Measurements from ENCODE around the gene PHF23. TPM values are rescaled to one million over a fixed set of nuclear protein-coding genes. Genes with fewer than 3 reads are reported as not detected.
A peak's percentile ranks its signal among the peaks of the same experiment; 100 is the strongest.

The PHF23 gene
- total RNA-seq, 3 donors from 2014 or later: 22.1 to 40.4 (median 37.7) TPM

- TF ChIP-seq POLR2A (IDR thresholded peaks at IDR 0.05) (peak; percentile 76), CTCF (IDR thresholded peaks at IDR 0.05) (peak; percentile 16 to 28 (median 18)), POLR2AphosphoS5 (IDR thresholded peaks at IDR 0.05) (peak; percentile 78 to 93 (median 89))
- Histone ChIP-seq H3K27ac (peak within 1 kb of the TSS; percentile 93 to 96), H3K4me3 (peak within 1 kb of the TSS; percentile 38 to 80 (median 69)), H3K36me3 (no peaks in the 10 kb centered on the region), H3K27me3 (peaks cover 5 to 12% of the 10 kb centered on the region in 2 donors), H3K4me1 (peaks cover 0 to 6% of the 10 kb centered on the region in 2 donors), H3K9me3 (no peaks in the 10 kb centered on the region)
- intact Hi-C loops (cut with DNase I; ENCODE audit: low total_unique reads): loop anchor here (2.0 kb wide), 1 partner anchor 44 kb away; the partner anchor contains the start of gene EIF5A
- peak; percentile 93 to 95 for DNase-seq (ENCODE audit: low spot score in 2 of 2)
These were observed 23.1 kb upstream of the PHF23 start, which contains the start of gene CLDN7 for GRCh38 chr17:7262192-7262934. CLDN7 (minus strand) TSS chr17:7262478; CDS start chr17:7262043, 435 bp downstream.

DNA sequence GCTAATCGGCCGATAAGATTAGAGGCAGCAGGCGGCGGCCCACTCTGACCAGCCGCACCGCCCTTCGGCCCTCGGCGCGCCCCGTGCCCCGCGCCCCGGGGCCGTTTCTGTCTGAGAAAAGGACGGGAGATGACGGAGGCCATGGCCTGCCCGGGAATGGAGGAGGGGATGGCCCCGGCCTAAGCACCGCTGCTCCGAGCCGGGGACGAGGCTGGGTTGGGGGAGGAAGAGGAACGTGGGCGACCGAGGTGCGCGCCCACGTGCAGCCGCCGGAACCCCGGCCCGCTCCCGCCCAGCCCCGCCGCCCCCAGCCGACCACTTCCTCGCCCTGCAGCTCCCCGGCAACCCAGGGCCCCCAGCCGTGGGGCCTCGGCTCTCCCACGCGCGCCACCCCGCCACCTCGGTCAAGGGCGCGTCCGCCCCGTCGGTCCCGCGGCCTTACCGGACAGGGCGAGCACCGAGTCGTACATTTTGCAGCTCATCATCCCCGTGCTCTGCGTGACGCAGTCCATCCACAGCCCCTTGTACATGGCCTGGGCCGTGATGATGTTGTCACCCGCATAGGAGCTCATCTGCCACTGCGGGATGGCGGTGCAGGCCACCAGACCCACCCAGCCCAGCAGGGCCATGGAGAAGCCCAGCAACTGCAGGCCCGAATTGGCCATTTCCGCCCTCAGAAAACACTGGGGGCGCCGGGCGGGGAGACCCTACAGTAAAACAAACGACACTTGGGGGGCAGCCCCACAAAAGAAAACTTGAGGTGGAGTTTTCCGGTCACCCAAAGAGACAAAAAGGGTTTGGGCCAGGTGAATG lies 22.3 kb upstream of the PHF23 start:
- no peak for DNase-seq (ENCODE audit: low spot score in 2 of 2)
- intact Hi-C loops (cut with DNase I; ENCODE audit: low total_unique reads): loop anchor here (2.0 kb wide), 1 partner anchor 45 kb away; the partner anchor contains the start of gene EIF5A
- peak overlapping the region; percentile 93 to 96 for H3K27ac ChIP-seq
- peaks cover 0 to 6% of the 10 kb centered on the region in 2 donors for H3K4me1 ChIP-seq
- H3K27me3 ChIP-seq: peaks cover 5 to 12% of the 10 kb centered on the region in 2 donors
- H3K9me3 ChIP-seq: no peaks in the 10 kb centered on the region
- no peaks in the 10 kb centered on the region for H3K36me3 ChIP-seq
- TF ChIP-seq CTCF (IDR thresholded peaks at IDR 0.05): no peak
- TF ChIP-seq POLR2AphosphoS5 (IDR thresholded peaks at IDR 0.05): peak in 1 of 3 donors; percentile 19
- TF ChIP-seq POLR2A (IDR thresholded peaks at IDR 0.05): no peak
- H3K4me3 ChIP-seq: peak overlapping the region; percentile 38 to 80 (median 69)

GRCh38 chr17:7260651-7261378 lies 21.6 kb upstream of the PHF23 start:
- intact Hi-C loops (cut with DNase I; ENCODE audit: low total_unique reads): no loop called here
- H3K27me3 ChIP-seq: peaks cover 5 to 12% of the 10 kb centered on the region in 2 donors
- peak; percentile 60 to 86 for DNase-seq (ENCODE audit: low spot score in 2 of 2)
- peak overlapping the region; percentile 38 to 80 (median 69) for H3K4me3 ChIP-seq
- H3K4me1 ChIP-seq: peaks cover 0 to 6% of the 10 kb centered on the region in 2 donors
- no peaks in the 10 kb centered on the region for H3K9me3 ChIP-seq
- TF ChIP-seq POLR2A (IDR thresholded peaks at IDR 0.05) (no peak), POLR2AphosphoS5 (IDR thresholded peaks at IDR 0.05) (peak in 2 of 3 donors; percentile 41 to 54)
- no peaks in the 10 kb centered on the region for H3K36me3 ChIP-seq
- H3K27ac ChIP-seq: peak overlapping the region; percentile 93 to 96

- DNase-seq (ENCODE audit: low spot score in 2 of 2): no peak
- Histone ChIP-seq H3K27me3 (peaks cover 5 to 12% of the 10 kb centered on the region in 2 donors), H3K27ac (peak overlapping the region; percentile 93 to 96), H3K4me3 (peak overlapping the region in 2 of 3 donors; percentile 69 to 80), H3K9me3 (no peaks in the 10 kb centered on the region), H3K36me3 (no peaks in the 10 kb centered on the region), H3K4me1 (peaks cover 0 to 6% of the 10 kb centered on the region in 2 donors)
- TF ChIP-seq POLR2AphosphoS5 (IDR thresholded peaks at IDR 0.05) (no peak), CTCF (IDR thresholded peaks at IDR 0.05) (no peak), POLR2A (IDR thresholded peaks at IDR 0.05) (no peak)
- intact Hi-C loops (cut with DNase I; ENCODE audit: low total_unique reads): no loop called here
These were observed 20.9 kb upstream of the PHF23 start for GRCh38 chr17:7260151-7260550.

- Histone ChIP-seq H3K9me3 (no peaks in the 10 kb centered on the region), H3K36me3 (no peaks in the 10 kb centered on the region), H3K4me1 (peaks cover 0 to 6% of the 10 kb centered on the region in 2 donors), H3K27me3 (peaks cover 5 to 12% of the 10 kb centered on the region in 2 donors), H3K4me3 (no peak overlapping the region), H3K27ac (peak overlapping the region; percentile 75 to 96)
- no peak for DNase-seq (ENCODE audit: low spot score in 2 of 2)
- TF ChIP-seq POLR2AphosphoS5 (IDR thresholded peaks at IDR 0.05) (no peak), POLR2A (IDR thresholded peaks at IDR 0.05) (no peak), CTCF (IDR thresholded peaks at IDR 0.05) (no peak)
- intact Hi-C loops (cut with DNase I; ENCODE audit: low total_unique reads): no loop called here
These were observed 20.3 kb upstream of the PHF23 start for GRCh38 chr17:7259555-7259889.
